Hepatocyte (in vitro differentiated cells): ENCODE data around the gene MSANTD2.

Experiments used
- CTCF ChIP-seq: fragments of 200-600 bp; sonication (generic); IDR thresholded peaks from 2 replicates; pipeline ENCODE4 v1.5.1; 2016; ENCODE audit warnings: antibody characterized with exemption, mild to moderate bottlenecking; ENCODE audit not compliant: poor library complexity
- EZH2 ChIP-seq: fragments of 200-600 bp; sonication (generic); IDR thresholded peaks from 2 replicates; pipeline ENCODE4 v1.6.1; 2016; ENCODE audit warnings: antibody characterized with exemption, mild to moderate bottlenecking, borderline replicate concordance
- EZH2phosphoT487 ChIP-seq: fragments of 200-600 bp; sonication (generic); IDR thresholded peaks from one replicate; pipeline ENCODE4 v1.6.1; 2018; ENCODE audit warnings: antibody characterized with exemption, mild to moderate bottlenecking, low read depth, moderate library complexity; ENCODE audit not compliant: unreplicated experiment, severe bottlenecking

DNA sequence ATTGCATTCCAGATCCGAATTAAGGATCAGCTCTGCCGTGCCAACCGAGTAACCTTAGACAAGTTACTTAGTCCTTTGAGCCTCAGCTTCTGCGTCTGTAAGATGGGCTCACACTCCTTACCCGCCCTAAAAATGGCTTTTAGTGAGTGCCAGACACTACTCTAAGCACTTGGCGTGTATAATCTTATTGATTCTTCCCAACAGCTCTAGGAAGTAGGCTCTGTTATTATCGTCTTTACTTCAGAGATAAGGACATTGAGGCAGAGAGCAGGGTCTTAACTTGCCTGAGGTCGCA is 43.4 kb upstream of the MSANTD2 start:
- TF ChIP-seq CTCF (no peak), EZH2phosphoT487 (no peak), EZH2 (peak; percentile 8)
